Subcutaneous abdominal adipose tissue (tissue), 5 donors: ENCODE data around the gene TLCD3B.

Experiments
- H3K27ac ChIP-seq: one replicate; pipeline ENCODE4 v1.7.0; 2013; ENCODE audit warnings: low read depth, mild to moderate bottlenecking, inconsistent platforms, low read length, moderate library complexity
- H3K27me3 ChIP-seq, 5 donors: one replicate each; pipeline ENCODE4 v1.7.0; 2013; ENCODE audit warnings: low read length in 5 of 5, inconsistent platforms in 1 of 5; ENCODE audit not compliant: control insufficient read depth in 5 of 5, insufficient read depth in 4 of 5
- H3K36me3 ChIP-seq, 5 donors: one replicate each; pipeline ENCODE4 v1.7.0; 2013; ENCODE audit warnings: low read length in 5 of 5; ENCODE audit not compliant: control insufficient read depth in 5 of 5, insufficient read depth in 5 of 5
- H3K4me1 ChIP-seq, 5 donors: one replicate each; pipeline ENCODE4 v1.7.0; 2013; ENCODE audit warnings: low read length in 5 of 5, mild to moderate bottlenecking in 3 of 5, moderate library complexity in 1 of 5; ENCODE audit not compliant: control insufficient read depth in 5 of 5, insufficient read depth in 5 of 5
- H3K4me3 ChIP-seq, 5 donors: one replicate each; pipeline ENCODE4 v1.7.0; 2013; ENCODE audit warnings: low read length in 5 of 5, low read depth in 1 of 5
- H3K9ac ChIP-seq, 5 donors: one replicate each; pipeline ENCODE4 v1.7.0; 2013; ENCODE audit warnings: low read length in 5 of 5, mild to moderate bottlenecking in 4 of 5, moderate library complexity in 3 of 5
- H3K9me3 ChIP-seq, 5 donors: one replicate each; pipeline ENCODE4 v1.7.0; 2013; ENCODE audit warnings: low read length in 5 of 5; ENCODE audit not compliant: control insufficient read depth in 5 of 5
- donor health status: healthy.
- donor health status: healthy.
- donor health status: healthy.
- donor health status: healthy.
- donor health status: healthy.

TLCD3B gene, protein sequence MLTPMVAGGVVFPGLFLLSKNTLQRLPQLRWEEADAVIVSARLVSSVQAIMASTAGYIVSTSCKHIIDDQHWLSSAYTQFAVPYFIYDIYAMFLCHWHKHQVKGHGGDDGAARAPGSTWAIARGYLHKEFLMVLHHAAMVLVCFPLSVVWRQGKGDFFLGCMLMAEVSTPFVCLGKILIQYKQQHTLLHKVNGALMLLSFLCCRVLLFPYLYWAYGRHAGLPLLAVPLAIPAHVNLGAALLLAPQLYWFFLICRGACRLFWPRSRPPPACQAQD

DNA sequence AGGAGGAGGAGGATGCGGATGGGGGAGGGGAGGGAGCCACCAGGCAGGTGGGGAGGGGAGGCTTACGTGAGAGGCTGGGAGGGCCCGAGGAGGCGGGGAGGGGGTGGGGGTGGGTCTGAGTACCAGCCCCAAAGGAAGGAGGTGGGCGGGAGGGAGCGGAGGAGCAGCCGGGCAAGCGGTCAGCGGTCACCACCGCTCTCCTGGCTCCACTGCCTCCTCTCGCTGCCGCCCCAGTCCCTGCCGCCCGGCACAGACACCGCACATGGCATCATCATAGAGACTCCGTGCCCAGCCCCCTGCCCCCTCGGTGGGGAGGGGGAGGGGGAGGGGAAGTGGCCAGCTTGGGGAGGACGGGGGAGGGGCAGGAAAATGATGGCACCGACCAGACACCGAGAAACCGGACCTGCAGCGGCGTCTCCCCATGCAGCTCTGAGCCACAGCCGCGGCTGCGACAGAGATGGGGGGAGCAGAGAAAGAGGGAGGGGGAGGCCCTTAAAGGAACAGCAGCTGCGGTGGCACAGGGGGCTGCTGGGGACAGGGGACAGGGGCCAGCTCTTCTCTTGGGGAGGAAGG, at the start of gene TLCD3B:
TLCD3B (minus strand) TSS at position 431 of the 573 bp plus-strand sequence. CDS start 744 bp downstream, outside the sequence.
- H3K27ac ChIP-seq: no peak within 1 kb of the TSS
- no peaks in the 10 kb centered on the region for H3K9me3 ChIP-seq
- H3K9ac ChIP-seq: no peak within 1 kb of the TSS
- H3K36me3 ChIP-seq: no peaks in the 10 kb centered on the region
- H3K27me3 ChIP-seq: peaks cover 33 to 66% (median 62%) of the 10 kb centered on the region in 5 donors
- H3K4me1 ChIP-seq: peaks cover 0 to 4% (median 0%) of the 10 kb centered on the region in 5 donors
- H3K4me3 ChIP-seq: no peak within 1 kb of the TSS

DNA sequence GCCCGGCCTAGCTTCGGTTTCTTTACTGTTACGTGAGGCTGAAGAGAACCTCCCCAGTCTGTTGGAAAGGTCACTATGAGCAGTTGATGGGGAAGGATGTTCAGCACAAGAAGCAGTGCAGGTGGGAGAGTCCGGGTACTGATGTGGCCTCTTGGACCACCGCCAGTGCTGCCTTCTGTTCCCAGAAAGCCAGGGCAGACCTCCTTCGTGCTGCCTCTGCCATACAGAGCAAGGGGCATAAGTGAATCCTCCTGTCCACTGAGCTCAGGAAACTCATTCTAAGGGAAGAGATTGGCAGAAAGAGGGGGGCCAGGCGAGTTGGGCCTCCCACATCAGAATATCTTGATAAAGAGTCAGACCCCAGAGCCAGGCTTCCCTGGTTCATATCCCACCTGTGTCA, 48.4 kb upstream of the TLCD3B start:
- Histone ChIP-seq H3K27me3 (no peaks in the 10 kb centered on the region), H3K27ac (no peak overlapping the region), H3K9me3 (no peaks in the 10 kb centered on the region), H3K36me3 (peaks cover 0 to 66% (median 60%) of the 10 kb centered on the region in 5 donors), H3K4me3 (no peak overlapping the region), H3K9ac (no peak overlapping the region), H3K4me1 (peaks cover 7 to 31% (median 24%) of the 10 kb centered on the region in 5 donors)

GRCh38 chr16:30078744-30079143, 47.7 kb upstream of the TLCD3B start:
- no peaks in the 10 kb centered on the region for H3K9me3 ChIP-seq
- peaks cover 7 to 31% (median 24%) of the 10 kb centered on the region in 5 donors for H3K4me1 ChIP-seq
- H3K9ac ChIP-seq: peak overlapping the region in 1 of 5 donors; percentile 5
- no peaks in the 10 kb centered on the region for H3K27me3 ChIP-seq
- no peak overlapping the region for H3K27ac ChIP-seq
- no peak overlapping the region for H3K4me3 ChIP-seq
- peaks cover 0 to 58% (median 53%) of the 10 kb centered on the region in 5 donors for H3K36me3 ChIP-seq

DNA sequence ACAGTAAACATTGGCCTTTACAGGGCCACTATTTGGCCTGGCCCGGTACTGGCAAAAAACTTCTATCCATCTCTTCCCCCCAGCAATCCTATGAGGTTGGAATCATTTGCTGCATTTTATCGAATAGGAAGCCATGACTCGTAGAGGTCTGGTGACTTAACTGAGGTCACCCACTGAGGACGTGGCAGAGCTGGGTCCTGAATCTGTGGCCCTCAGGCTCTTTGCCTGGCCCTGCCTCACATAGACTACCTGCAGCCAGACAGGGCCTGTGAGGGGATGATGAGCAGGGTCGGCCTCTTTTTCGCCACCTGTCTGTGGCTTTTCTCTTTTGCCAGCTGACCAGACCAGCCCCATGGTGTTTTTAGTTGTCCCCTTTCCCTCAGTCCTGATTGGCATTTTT, 46.6 kb upstream of the TLCD3B start:
- Histone ChIP-seq H3K27me3 (no peaks in the 10 kb centered on the region), H3K9me3 (no peaks in the 10 kb centered on the region), H3K27ac (peak overlapping the region; percentile 88), H3K4me3 (peak overlapping the region in 1 of 5 donors; percentile 92), H3K9ac (peak overlapping the region in 4 of 5 donors; percentile 79 to 98 (median 89)), H3K36me3 (peaks cover 0 to 51% (median 42%) of the 10 kb centered on the region in 5 donors), H3K4me1 (peaks cover 7 to 31% (median 24%) of the 10 kb centered on the region in 5 donors)

DNA sequence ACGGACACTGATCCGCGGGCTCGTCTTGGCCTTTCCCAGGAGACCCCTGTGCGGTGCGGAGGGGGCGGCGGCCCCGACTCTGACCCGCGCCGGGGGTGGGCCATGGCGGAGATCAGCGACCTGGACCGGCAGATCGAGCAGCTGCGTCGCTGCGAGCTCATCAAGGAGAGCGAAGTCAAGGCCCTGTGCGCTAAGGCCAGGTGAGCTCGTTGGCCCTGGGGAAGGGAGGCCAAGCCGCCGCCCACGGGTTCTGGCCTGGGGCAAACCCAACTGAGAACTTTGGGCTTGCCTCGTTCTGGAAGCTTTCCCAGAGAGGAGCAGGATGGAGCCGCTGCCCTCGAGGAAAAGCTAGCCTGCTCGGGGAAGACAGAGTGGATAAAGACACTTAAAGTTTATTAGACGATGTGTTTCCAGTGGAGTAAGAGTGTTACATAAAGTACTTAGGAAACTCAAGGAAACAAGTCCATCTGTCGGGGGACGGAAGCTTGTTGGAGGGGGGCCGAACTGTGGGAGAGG, 45.3 kb upstream of the TLCD3B start:
- Histone ChIP-seq H3K36me3 (peaks cover 0 to 53% (median 44%) of the 10 kb centered on the region in 5 donors), H3K4me1 (peaks cover 7 to 31% (median 24%) of the 10 kb centered on the region in 5 donors), H3K4me3 (peak overlapping the region; percentile 77 to 92 (median 83)), H3K9me3 (no peaks in the 10 kb centered on the region), H3K27ac (peak overlapping the region; percentile 88), H3K9ac (peak overlapping the region; percentile 79 to 98 (median 84)), H3K27me3 (no peaks in the 10 kb centered on the region)

DNA sequence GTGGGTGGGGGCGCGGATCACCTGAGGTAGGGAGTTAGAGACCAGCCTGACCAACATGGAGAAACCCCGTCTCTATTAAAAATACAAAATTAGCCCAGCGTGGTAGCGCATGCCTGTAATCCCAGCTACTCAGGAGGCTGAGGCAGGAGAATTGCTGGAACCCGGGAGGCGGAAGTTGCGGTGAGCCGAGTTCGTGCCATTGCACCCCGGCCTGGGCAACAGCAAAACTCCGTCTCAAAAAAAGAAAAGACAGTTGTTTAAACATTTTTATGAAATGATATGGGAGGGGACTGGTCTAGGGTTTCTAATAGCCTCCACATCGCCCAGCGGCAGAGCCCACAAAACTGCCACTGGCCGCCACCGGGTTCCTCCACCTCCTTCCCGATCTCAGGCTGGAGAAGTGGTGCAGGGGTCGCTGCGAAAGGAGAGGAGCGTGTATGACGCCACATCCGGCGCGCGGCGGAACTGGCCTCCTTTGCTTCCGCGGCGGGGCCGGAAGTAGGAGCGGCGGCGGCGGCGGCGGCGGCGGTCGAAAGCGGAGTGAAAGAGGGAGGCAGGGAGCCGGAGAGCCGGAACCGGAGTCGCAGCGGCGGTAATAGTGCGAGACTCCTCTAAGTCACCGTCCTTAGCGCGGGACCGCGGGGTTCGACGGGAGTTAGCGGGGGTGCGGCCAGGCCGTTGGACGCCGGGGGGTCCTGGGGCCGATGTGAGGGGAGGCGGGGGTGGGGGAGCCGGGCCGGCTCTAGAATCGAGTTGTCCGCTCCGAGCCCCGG, 44.6 kb upstream of the TLCD3B start, which contains the start of gene PPP4C:
PPP4C (plus strand) TSS at position 492 of the 773 bp plus-strand sequence. CDS start 384 bp downstream, outside the sequence.
- Histone ChIP-seq H3K4me1 (peaks cover 7 to 33% (median 24%) of the 10 kb centered on the region in 5 donors), H3K9ac (peak within 1 kb of the TSS; percentile 79 to 98 (median 84)), H3K9me3 (no peaks in the 10 kb centered on the region), H3K36me3 (peaks cover 0 to 53% (median 43%) of the 10 kb centered on the region in 5 donors), H3K27ac (peak within 1 kb of the TSS; percentile 88), H3K4me3 (peak within 1 kb of the TSS; percentile 77 to 92 (median 83)), H3K27me3 (no peaks in the 10 kb centered on the region)

GRCh38 chr16:30070490-30070889, 39.4 kb upstream of the TLCD3B start:
- Histone ChIP-seq H3K9me3 (no peaks in the 10 kb centered on the region), H3K4me1 (peaks cover 13 to 58% (median 45%) of the 10 kb centered on the region in 5 donors), H3K36me3 (peaks cover 0 to 63% (median 47%) of the 10 kb centered on the region in 5 donors), H3K4me3 (no peak overlapping the region), H3K27ac (peak overlapping the region; percentile 41), H3K27me3 (no peaks in the 10 kb centered on the region), H3K9ac (peak overlapping the region in 2 of 5 donors; percentile 17 to 23)

DNA sequence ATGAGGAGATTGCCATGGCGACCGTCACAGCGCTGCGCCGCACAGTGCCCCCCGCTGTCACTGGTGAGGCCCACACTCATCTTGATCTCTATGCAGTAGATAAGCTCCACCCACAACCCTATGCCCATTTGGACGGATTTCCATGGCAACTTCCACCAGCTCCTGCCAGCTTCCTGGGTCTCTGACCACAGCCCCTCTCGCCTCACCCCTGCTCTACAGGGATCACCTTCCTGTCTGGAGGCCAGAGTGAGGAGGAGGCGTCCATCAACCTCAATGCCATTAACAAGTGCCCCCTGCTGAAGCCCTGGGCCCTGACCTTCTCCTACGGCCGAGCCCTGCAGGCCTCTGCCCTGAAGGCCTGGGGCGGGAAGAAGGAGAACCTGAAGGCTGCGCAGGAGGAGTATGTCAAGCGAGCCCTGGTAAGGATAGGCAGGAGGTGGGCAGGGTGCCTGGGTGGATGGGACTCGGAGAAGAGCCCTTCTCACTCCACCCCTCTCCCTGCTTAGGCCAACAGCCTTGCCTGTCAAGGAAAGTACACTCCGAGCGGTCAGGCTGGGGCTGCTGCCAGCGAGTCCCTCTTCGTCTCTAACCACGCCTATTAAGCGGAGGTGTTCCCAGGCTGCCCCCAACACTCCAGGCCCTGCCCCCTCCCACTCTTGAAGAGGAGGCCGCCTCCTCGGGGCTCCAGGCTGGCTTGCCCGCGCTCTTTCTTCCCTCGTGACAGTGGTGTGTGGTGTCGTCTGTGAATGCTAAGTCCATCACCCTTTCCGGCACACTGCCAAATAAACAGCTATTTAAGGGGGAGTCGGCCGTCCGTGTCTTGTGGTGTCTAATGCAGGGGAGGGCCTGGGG, 38.8 kb upstream of the TLCD3B start:
- peak overlapping the region in 3 of 5 donors; percentile 1 to 23 (median 17) for H3K9ac ChIP-seq
- peak overlapping the region in 1 of 5 donors; percentile 6 for H3K4me3 ChIP-seq
- H3K27ac ChIP-seq: peak overlapping the region; percentile 41

More for the DNA sequence above, 38.8 kb upstream of the TLCD3B start:
- Histone ChIP-seq H3K36me3 (peaks cover 0 to 63% (median 47%) of the 10 kb centered on the region in 5 donors), H3K27me3 (no peaks in the 10 kb centered on the region), H3K4me1 (peaks cover 13 to 55% (median 49%) of the 10 kb centered on the region in 5 donors), H3K9me3 (no peaks in the 10 kb centered on the region)
